GM12878 (cell line): Measurements from ENCODE around the gene ITGBL1. TPM values are rescaled to one million over a fixed set of nuclear protein-coding genes. Genes with fewer than 3 reads are reported as not detected.

Experiments
- ATAC-seq: fragments of 200-7000 bp; cut with Tn5 transposase; 3 replicates; pipeline ENCODE4 v1.9.1; 2020; ENCODE audit warnings: mild to moderate bottlenecking, moderate library complexity
- BruUV-seq: library from RNA; stranded (reverse); fragments of 400-500 nt; replicated peaks from 2 replicates; lab custom pipeline; 2021; lab: Mats Ljungman, UMichigan
- CTCF ChIA-PET: fragments of 300-600 bp; sonication (Branson Sonifier 250); formaldehyde crosslinking; extraction: SDS; loops from one replicate; lab custom pipeline; 2021; ENCODE audit warnings: inconsistent platforms; lab: Yijun Ruan, JAX
- POLR2A ChIA-PET: fragments of 350-600 bp; formaldehyde crosslinking; extraction: SDS; loops from one replicate; lab custom pipeline; 2021; ENCODE audit warnings: inconsistent platforms; lab: Charles Lee
- RAD21 ChIA-PET: fragments of 300-600 bp; sonication (Branson Sonifier 250); formaldehyde crosslinking; loops from one replicate; lab custom pipeline; 2023; ENCODE audit warnings: antibody characterized with exemption; ENCODE audit not compliant: unreplicated experiment; lab: Charles Lee
- SMC1A ChIA-PET: fragments of 300-600 bp; sonication (Branson Sonifier 250); formaldehyde crosslinking; loops from one replicate; lab custom pipeline; 2023; ENCODE audit not compliant: unreplicated experiment, uncharacterized antibody; lab: Charles Lee
- DNase-seq: peaks from one replicate; pipeline ENCODE4 v3.0.0-alpha.2; 2011; ENCODE audit warnings: low read depth, low spot score
- FAIRE-seq: peaks from 3 replicates; lab custom pipeline; 2011; peaks lifted over from hg19 to GRCh38; lab: Jason Lieb, UNC
- H2AFZ ChIP-seq: 2 replicates; pipeline ENCODE4 v1.6.0; 2011; ENCODE audit warnings: low read depth, low read length, control low read depth; ENCODE audit not compliant: control insufficient read depth
- H3K27ac ChIP-seq: 2 replicates; pipeline ENCODE4 v1.5.1; 2011; ENCODE audit warnings: control low read depth; ENCODE audit not compliant: control insufficient read depth, insufficient read depth
- H3K27me3 ChIP-seq, 2 experiments: replicated peaks in 1 of 2; 2 replicates each; pipeline versions ENCODE4 v1.6.0 to v1.6.1; 2011; ENCODE audit warnings: low read length in 1 of 2; ENCODE audit not compliant: control insufficient read depth in 2 of 2, insufficient read depth in 2 of 2
- H3K36me3 ChIP-seq, 2 experiments: 2 replicates each; pipeline ENCODE4 v1.5.1; 2011; ENCODE audit warnings: low read length in 1 of 2; ENCODE audit not compliant: control insufficient read depth in 2 of 2, insufficient read depth in 2 of 2
- H3K4me1 ChIP-seq: 2 replicates; pipeline ENCODE4 v1.6.1; 2011; ENCODE audit warnings: mild to moderate bottlenecking, low read length, moderate library complexity, mixed read lengths; ENCODE audit not compliant: control insufficient read depth, insufficient read depth
- H3K4me2 ChIP-seq: 2 replicates; pipeline ENCODE4 v1.6.0; 2011; ENCODE audit warnings: control low read depth; ENCODE audit not compliant: control insufficient read depth, insufficient read depth
- H3K4me3 ChIP-seq: fragments of 200-600 bp; sonication (generic); 2 replicates; pipeline ENCODE4 v1.5.1; 2016
- H3K79me2 ChIP-seq: 2 replicates; pipeline ENCODE4 v1.6.0; 2011; ENCODE audit warnings: low read length; ENCODE audit not compliant: control insufficient read depth, insufficient read depth
- H3K9ac ChIP-seq: 2 replicates; pipeline ENCODE4 v1.8.0; 2011; ENCODE audit warnings: low read length, control low read depth, mixed read lengths; ENCODE audit not compliant: control insufficient read depth, insufficient read depth
- H3K9me3 ChIP-seq: replicated peaks from 3 replicates; pipeline ENCODE4 v1.5.1; 2011; ENCODE audit warnings: mild to moderate bottlenecking, low read length; ENCODE audit not compliant: control insufficient read depth, insufficient read depth
- H4K20me1 ChIP-seq: 2 replicates; pipeline ENCODE4 v1.6.0; 2011; ENCODE audit not compliant: control insufficient read depth, insufficient read depth
- ASH2L ChIP-seq: fragments of 300-600, 200-600 bp; sonication (generic); IDR thresholded peaks from 2 replicates; pipeline ENCODE4 v1.6.1; 2017; ENCODE audit warnings: low read depth, mild to moderate bottlenecking, borderline replicate concordance
- E2F4 ChIP-seq: IDR thresholded peaks from 2 replicates; pipeline ENCODE4 v1.6.1; 2012; ENCODE audit warnings: low read depth, low read length, improper control_type of control experiment
- FOS ChIP-seq: IDR thresholded peaks from 3 replicates; pipeline ENCODE4 v1.6.1; 2011; ENCODE audit warnings: borderline replicate concordance; ENCODE audit not compliant: insufficient read length; ENCODE audit errors: extremely low read depth
- MYC ChIP-seq: IDR thresholded peaks from 2 replicates; pipeline ENCODE4 v1.6.1; 2011; ENCODE audit warnings: mild to moderate bottlenecking, low read length, moderate library complexity, inconsistent platforms; ENCODE audit not compliant: insufficient read depth, insufficient replicate concordance, insufficient read length, severe bottlenecking
- NFIC ChIP-seq: IDR thresholded peaks from 2 replicates; pipeline ENCODE4 v1.6.1; 2012; ENCODE audit warnings: low read depth, mild to moderate bottlenecking, inconsistent platforms, low read length, moderate library complexity
- NR2C1 ChIP-seq: fragments of 450-650 bp; IDR thresholded peaks from 2 replicates; pipeline ENCODE4 v1.6.1; 2017; ENCODE audit warnings: antibody characterized with exemption, mild to moderate bottlenecking, moderate library complexity
- NR2F1 ChIP-seq: fragments of 450-650 bp; conservative IDR thresholded peaks from 2 replicates; pipeline ENCODE4 v1.6.1; 2017; ENCODE audit warnings: mild to moderate bottlenecking
- RB1 ChIP-seq: fragments of 450-650 bp; formaldehyde crosslinking; IDR thresholded peaks from 2 replicates; pipeline ENCODE4 v1.6.1; 2017; ENCODE audit warnings: mild to moderate bottlenecking, borderline replicate concordance
- TARDBP ChIP-seq: IDR thresholded peaks from 2 replicates; pipeline ENCODE4 v1.6.1; 2016; ENCODE audit warnings: borderline replicate concordance
- ZSCAN29 ChIP-seq: fragments of 450-650 bp; IDR thresholded peaks from 2 replicates; pipeline ENCODE4 v1.6.1; 2017; ENCODE audit warnings: mild to moderate bottlenecking, moderate library complexity
- WGBS: methylation state at CpG from one replicate; pipeline ENCODE4 v1.1.6; 2016; ENCODE audit warnings: low lambda C conversion rate; ENCODE audit not compliant: insufficient replicate concordance, insufficient coverage; ENCODE audit errors: missing lambda C conversion rate; 5-methylcytosine and 5-hydroxymethylcytosine counted together
- in situ Hi-C: fragments of 300-500 bp; cut with MboI; formaldehyde crosslinking; loops from 9 replicates; pipeline ENCODE4 v1.14.3; 2018; ENCODE audit warnings: mixed read lengths
- intact Hi-C: fragments of 100-400 bp; cut with micrococcal nuclease; formaldehyde crosslinking; loops from one replicate; pipeline ENCODE4 v1.14.2; 2022; ENCODE audit not compliant: unreplicated experiment
- polyA plus RNA-seq, 11 experiments: library from polyadenylated mRNA; depleted of rRNA in 4 of 11; unstranded in 6 of 11; stranded (reverse) in 5 of 11; fragments of >200 nt; fragmentation: Nextera tagmentation in 4 of 11; fragmentation: Illumina TruSeq in 1 of 11; extraction: Ambion mirVana in 4 of 11; extraction: Trizol in 1 of 11; gene quantifications; 1 replicate in 1 of 11; 2 replicates in 10 of 11; pipeline versions ENCODE4 v1.2.1 to v1.2.3, GENCODE V29; 2011 to 2016; ENCODE audit warnings: inconsistent platforms in 2 of 11, missing spikeins in 2 of 11, low read depth in 1 of 11
- total RNA-seq, 4 experiments: library from RNA; depleted of rRNA in 3 of 4; stranded (reverse); fragments of >200 nt in 3 of 4; fragmentation: Illumina TruSeq in 1 of 4; extraction: Trizol in 1 of 4; gene quantifications; 2 replicates each; pipeline versions ENCODE4 v1.2.1 to v1.2.3, GENCODE V29; 2013 to 2021
- TF ChIP-seq, protein P1 (sequence below): fragments of 150-350 bp; IDR thresholded peaks from 2 replicates; pipeline ENCODE4 v1.6.1; 2016; ENCODE audit warnings: low read depth, low read length

ITGBL1 gene
- total and polyA plus RNA-seq, 10 of the 15 experiments (the other 5 are each of a cell fraction or from before 2014, with no cell fraction given), result 0.17 to 2.8 (median 0.28) TPM; not detected in 3

DNA sequence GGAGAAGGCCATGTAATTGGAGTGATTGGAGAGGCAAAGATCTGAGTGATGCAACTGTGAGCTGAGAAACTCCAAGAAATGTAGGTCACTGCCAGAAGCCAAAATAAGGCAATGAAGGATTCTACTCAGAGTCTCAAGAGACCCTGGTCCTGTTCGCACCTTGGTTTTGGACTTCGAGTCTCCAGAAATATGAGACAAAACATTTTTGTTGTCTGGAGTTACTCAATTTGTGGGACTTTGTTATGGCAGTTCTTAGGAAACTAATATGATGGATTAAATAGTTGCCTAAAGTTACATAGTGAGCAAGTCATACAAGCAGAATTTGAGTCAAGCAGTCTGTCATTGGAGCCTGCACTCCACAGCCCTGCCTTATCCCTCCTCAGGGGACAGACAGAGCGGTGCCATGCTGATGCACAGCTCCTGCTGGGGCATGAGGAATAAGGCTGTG is 104.2 kb downstream of the ITGBL1 start (continued):
- no peak for TF ChIP-seq FOS
- TF ChIP-seq NR2F1, result no peak

DNA sequence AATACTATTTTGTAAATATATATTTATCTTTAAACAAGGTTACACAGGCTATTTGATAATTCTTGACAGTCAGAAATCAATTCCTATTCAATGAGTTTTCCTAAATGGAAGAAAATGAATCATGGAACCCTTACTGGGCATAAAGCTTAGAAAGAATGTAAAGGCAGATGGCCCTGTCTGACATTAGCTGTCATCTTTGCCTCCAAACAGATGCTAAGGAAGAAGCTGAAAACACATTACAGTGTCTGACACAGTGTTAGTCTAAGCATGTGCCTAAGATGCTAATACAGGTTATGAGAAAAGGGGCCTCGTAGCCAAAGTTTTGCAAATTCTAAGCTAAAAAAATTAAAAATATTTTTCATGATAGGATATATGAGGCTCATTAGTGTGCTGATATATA is 112.8 kb downstream of the ITGBL1 start:
- in situ Hi-C loops, result no loop called here
- Histone ChIP-seq H3K4me2 (no peak overlapping the region), H3K9me3 (no peaks in the 10 kb centered on the region), H3K4me3 (no peak overlapping the region), H3K79me2 (no peaks in the 10 kb centered on the region), H3K27ac (no peak overlapping the region), H3K4me1 (no peaks in the 10 kb centered on the region), H3K9ac (no peak overlapping the region), H4K20me1 (no peaks in the 10 kb centered on the region), H3K36me3 (no peaks in the 10 kb centered on the region), H2AFZ (no peak overlapping the region), H3K27me3 (no peaks in the 10 kb centered on the region)
- FAIRE-seq, result no peak
- ChIA-PET RAD21 (no interaction called here), POLR2A (no interaction called here), SMC1A (interaction anchor here (1.3 kb wide), 1 partner anchor 9 kb away, joined by 4 read pairs; no protein-coding TSS in a partner anchor), CTCF (no interaction called here)
- intact Hi-C loops, result no loop called here
- ATAC-seq, result no peak
- no TSS peak for BruUV-seq
- no peak for TF ChIP-seq ZSCAN29
- TF ChIP-seq E2F4, result no peak
- no peak for TF ChIP-seq RB1
- TF ChIP-seq, protein P1, sequence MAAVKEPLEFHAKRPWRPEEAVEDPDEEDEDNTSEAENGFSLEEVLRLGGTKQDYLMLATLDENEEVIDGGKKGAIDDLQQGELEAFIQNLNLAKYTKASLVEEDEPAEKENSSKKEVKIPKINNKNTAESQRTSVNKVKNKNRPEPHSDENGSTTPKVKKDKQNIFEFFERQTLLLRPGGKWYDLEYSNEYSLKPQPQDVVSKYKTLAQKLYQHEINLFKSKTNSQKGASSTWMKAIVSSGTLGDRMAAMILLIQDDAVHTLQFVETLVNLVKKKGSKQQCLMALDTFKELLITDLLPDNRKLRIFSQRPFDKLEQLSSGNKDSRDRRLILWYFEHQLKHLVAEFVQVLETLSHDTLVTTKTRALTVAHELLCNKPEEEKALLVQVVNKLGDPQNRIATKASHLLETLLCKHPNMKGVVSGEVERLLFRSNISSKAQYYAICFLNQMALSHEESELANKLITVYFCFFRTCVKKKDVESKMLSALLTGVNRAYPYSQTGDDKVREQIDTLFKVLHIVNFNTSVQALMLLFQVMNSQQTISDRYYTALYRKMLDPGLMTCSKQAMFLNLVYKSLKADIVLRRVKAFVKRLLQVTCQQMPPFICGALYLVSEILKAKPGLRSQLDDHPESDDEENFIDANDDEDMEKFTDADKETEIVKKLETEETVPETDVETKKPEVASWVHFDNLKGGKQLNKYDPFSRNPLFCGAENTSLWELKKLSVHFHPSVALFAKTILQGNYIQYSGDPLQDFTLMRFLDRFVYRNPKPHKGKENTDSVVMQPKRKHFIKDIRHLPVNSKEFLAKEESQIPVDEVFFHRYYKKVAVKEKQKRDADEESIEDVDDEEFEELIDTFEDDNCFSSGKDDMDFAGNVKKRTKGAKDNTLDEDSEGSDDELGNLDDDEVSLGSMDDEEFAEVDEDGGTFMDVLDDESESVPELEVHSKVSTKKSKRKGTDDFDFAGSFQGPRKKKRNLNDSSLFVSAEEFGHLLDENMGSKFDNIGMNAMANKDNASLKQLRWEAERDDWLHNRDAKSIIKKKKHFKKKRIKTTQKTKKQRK, result no peak
- no peak for TF ChIP-seq ASH2L
- TF ChIP-seq MYC, result no peak
- TF ChIP-seq NFIC, result no peak
- TF ChIP-seq NR2C1, result no peak
- TF ChIP-seq TARDBP, result no peak
- no peak for DNase-seq
- WGBS, result 0% methylated on average over 1 of the region's 1 CpG
